ENCODE data around the gene PPP1R2. TPM values are rescaled to one million over a fixed set of nuclear protein-coding genes. Genes with fewer than 3 reads are reported as not detected.

The PPP1R2 gene
- total and polyA plus RNA-seq, 9 of the 15 experiments (the other 6 are each of a cell fraction or from before 2014, with no cell fraction given), result 9.4 to 115 (median 40.3) TPM

DNA sequence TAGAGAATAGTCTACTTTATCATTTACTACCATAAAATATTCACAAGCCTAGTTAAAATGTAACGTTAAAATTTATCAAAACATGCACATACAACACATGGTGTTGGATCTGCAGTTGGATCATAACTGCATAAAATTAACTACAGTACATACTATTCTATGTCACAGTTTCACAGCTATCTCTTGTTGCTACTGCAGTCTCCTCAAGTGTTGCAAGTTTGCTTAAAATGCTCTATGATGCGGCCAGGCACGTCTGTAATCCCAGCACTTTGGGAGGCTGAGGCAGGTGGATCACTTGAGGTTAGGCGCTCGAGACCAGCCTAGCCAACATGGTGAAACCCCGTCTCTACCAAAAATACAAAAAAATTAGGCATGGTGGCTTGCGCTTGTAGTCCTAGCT lies 10.3 kb downstream of the PPP1R2 start:
- peaks cover 2% of the 10 kb centered on the region for H4K20me1 ChIP-seq (replicated peaks; ENCODE audit: control insufficient read depth, insufficient read depth, low read length)
- ATAC-seq (no peak), FAIRE-seq (no peak), DNase-seq (ENCODE audit: extremely low read depth in 1 of 4, low spot score in 3 of 4) (no peak)
- ChIA-PET CTCF (ENCODE audit: low intra/inter-chr PET ratio) (no interaction called here), POLR2A (interaction anchor here (2.2 kb wide), 1 partner anchor 10 kb away, joined by 11 read pairs; the partner anchor contains the start of gene PPP1R2)
- no peak overlapping the region for H2AFZ ChIP-seq (ENCODE audit: low read depth, low read length)
- H3K9me1 ChIP-seq (ENCODE audit: control insufficient read depth, insufficient read depth, low read length), result no peaks in the 10 kb centered on the region
- no peak overlapping the region for H3K27ac ChIP-seq (ENCODE audit: extremely low read depth, low read depth, low read length)
- intact Hi-C loops (cut with micrococcal nuclease) (no loop called here), in situ Hi-C loops (cut with MboI) (no loop called here)
- no peaks in the 10 kb centered on the region for H3K27me3 ChIP-seq (ENCODE audit: control insufficient read depth in 2 of 2, insufficient read depth in 2 of 2, low read length in 2 of 2)
- 82% methylated on average over 7 of the region's 7 CpGs for WGBS (ENCODE audit: insufficient coverage, low coverage, missing lambda C conversion rate)
- H3K4me2 ChIP-seq (ENCODE audit: insufficient read depth, low read length), result no peak overlapping the region
- H3K4me1 ChIP-seq (replicated peaks in 1 of 2; ENCODE audit: control insufficient read depth in 2 of 2, insufficient read depth in 2 of 2, low read length in 2 of 2), result peaks cover 0 to 2% of the 10 kb centered on the region in 2 experiments; a peak in 1 of 5 replicates
- H3K79me2 ChIP-seq (ENCODE audit: control insufficient read depth, insufficient read depth, low read length), result peaks cover 38% of the 10 kb centered on the region
- H3K9me3 ChIP-seq (replicated peaks; ENCODE audit: control insufficient read depth, insufficient read depth, low read depth, low read length), result no peaks in the 10 kb centered on the region
- H3K9ac ChIP-seq (ENCODE audit: insufficient read depth in 1 of 2, low read depth in 2 of 2, low read length in 2 of 2), result no peak overlapping the region
- peaks cover 7% of the 10 kb centered on the region; the same call in 2 of the 3 replicates for H3K36me3 ChIP-seq (ENCODE audit: control insufficient read depth, insufficient read depth, low read length)
- TF ChIP-seq ZNF586 (CRISPR knock-in tag; conservative IDR thresholded peaks at IDR 0.05), result no peak
- TF ChIP-seq BRF1 (IDR thresholded peaks at IDR 0.05; ENCODE audit: borderline replicate concordance, extremely low read depth, insufficient read length), result no peak
- BruUV-seq (replicated peaks), result no TSS peak
- no peak overlapping the region for H3K4me3 ChIP-seq

DNA sequence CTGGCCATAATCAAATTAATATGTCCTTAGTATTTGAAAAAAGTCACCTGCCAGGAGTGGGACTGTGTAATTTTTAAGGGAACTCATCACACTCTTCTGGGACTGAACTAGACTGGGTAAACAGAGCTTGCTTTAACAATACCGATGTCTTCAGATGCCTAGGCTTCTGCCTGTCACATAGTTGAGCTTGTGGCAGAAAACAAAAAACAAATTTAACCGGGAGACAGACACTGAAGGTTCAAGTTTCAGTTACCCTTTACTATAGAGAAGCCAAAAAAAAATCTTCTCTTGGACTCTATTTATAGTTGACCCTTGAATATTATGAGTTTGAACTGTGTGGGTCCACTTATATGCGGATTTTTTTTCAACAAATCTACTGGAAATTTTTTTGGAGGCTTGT lies 10.8 kb downstream of the PPP1R2 start:
- Histone ChIP-seq H4K20me1 (replicated peaks; ENCODE audit: control insufficient read depth, insufficient read depth, low read length) (no peaks in the 10 kb centered on the region), H3K9me1 (ENCODE audit: control insufficient read depth, insufficient read depth, low read length) (no peaks in the 10 kb centered on the region), H3K36me3 (ENCODE audit: control insufficient read depth, insufficient read depth, low read length) (peaks cover 10% of the 10 kb centered on the region; the same call in 2 of the 3 replicates), H3K9me3 (replicated peaks; ENCODE audit: control insufficient read depth, insufficient read depth, low read depth, low read length) (no peaks in the 10 kb centered on the region), H3K27ac (ENCODE audit: extremely low read depth, low read depth, low read length) (no peak overlapping the region), H3K27me3 (ENCODE audit: control insufficient read depth in 2 of 2, insufficient read depth in 2 of 2, low read length in 2 of 2) (no peaks in the 10 kb centered on the region), H3K9ac (ENCODE audit: insufficient read depth in 1 of 2, low read depth in 2 of 2, low read length in 2 of 2) (no peak overlapping the region), H3K4me3 (no peak overlapping the region), H3K79me2 (ENCODE audit: control insufficient read depth, insufficient read depth, low read length) (peaks cover 34% of the 10 kb centered on the region), H3K4me2 (ENCODE audit: insufficient read depth, low read length) (no peak overlapping the region), H3K4me1 (replicated peaks in 1 of 2; ENCODE audit: control insufficient read depth in 2 of 2, insufficient read depth in 2 of 2, low read length in 2 of 2) (peaks cover 0 to 2% of the 10 kb centered on the region in 2 experiments; a peak in 1 of 5 replicates), H2AFZ (ENCODE audit: low read depth, low read length) (no peak overlapping the region)
- ChIA-PET CTCF (ENCODE audit: low intra/inter-chr PET ratio) (no interaction called here), POLR2A (interaction anchor here (2.2 kb wide), 1 partner anchor 11 kb away, joined by 11 read pairs; the partner anchor contains the start of gene PPP1R2)
- ATAC-seq (no peak), FAIRE-seq (no peak), DNase-seq (ENCODE audit: extremely low read depth in 1 of 4, low spot score in 3 of 4) (no peak)
- in situ Hi-C loops (cut with MboI) (no loop called here), intact Hi-C loops (cut with micrococcal nuclease) (no loop called here)
- no TSS peak for BruUV-seq (replicated peaks)
- 47% methylated on average over 3 of the region's 3 CpGs for WGBS (ENCODE audit: insufficient coverage, low coverage, missing lambda C conversion rate)
- TF ChIP-seq ZNF354B (CRISPR knock-in tag; IDR thresholded peaks at IDR 0.05) (no peak), L3MBTL2 (IDR thresholded peaks at IDR 0.05) (no peak)
- TF ChIP-seq, protein P1, sequence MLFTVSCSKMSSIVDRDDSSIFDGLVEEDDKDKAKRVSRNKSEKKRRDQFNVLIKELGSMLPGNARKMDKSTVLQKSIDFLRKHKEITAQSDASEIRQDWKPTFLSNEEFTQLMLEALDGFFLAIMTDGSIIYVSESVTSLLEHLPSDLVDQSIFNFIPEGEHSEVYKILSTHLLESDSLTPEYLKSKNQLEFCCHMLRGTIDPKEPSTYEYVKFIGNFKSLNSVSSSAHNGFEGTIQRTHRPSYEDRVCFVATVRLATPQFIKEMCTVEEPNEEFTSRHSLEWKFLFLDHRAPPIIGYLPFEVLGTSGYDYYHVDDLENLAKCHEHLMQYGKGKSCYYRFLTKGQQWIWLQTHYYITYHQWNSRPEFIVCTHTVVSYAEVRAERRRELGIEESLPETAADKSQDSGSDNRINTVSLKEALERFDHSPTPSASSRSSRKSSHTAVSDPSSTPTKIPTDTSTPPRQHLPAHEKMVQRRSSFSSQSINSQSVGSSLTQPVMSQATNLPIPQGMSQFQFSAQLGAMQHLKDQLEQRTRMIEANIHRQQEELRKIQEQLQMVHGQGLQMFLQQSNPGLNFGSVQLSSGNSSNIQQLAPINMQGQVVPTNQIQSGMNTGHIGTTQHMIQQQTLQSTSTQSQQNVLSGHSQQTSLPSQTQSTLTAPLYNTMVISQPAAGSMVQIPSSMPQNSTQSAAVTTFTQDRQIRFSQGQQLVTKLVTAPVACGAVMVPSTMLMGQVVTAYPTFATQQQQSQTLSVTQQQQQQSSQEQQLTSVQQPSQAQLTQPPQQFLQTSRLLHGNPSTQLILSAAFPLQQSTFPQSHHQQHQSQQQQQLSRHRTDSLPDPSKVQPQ (CRISPR knock-in tag; IDR thresholded peaks at IDR 0.05; ENCODE audit: borderline replicate concordance), result no peak

Measured in K562 (cell line).